IPS-11a (cell line): ENCODE data around the gene TMEM109.
A peak's percentile ranks its signal among the peaks of the same experiment; 100 is the strongest.

ENCODE experiments used
- H3K4me3 ChIP-seq: one replicate; pipeline ENCODE4 v1.5.1; 2013; ENCODE audit warnings: low read depth, low read length, control low read depth

Gene TMEM109

DNA sequence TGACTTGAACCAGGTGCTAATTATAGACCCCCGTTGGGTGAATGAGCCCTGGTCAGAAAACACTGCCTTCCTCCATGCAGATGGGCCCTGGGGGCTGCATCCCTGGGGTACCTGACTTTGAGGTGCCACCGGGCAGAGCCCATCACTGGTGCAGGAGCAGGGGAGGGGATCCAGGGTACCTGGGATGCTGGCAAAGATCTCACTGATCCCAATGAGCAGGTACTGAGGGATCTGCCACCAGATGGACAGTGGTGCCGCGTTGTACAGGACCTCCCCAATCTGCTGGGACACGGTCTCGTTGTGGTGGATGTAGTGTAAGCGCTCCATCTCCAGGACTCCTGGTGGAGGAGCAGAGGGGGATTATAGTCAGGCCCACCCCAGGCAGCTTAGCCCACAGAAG is 25.3 kb downstream of the TMEM109 start:
- no peak overlapping the region for H3K4me3 ChIP-seq

DNA sequence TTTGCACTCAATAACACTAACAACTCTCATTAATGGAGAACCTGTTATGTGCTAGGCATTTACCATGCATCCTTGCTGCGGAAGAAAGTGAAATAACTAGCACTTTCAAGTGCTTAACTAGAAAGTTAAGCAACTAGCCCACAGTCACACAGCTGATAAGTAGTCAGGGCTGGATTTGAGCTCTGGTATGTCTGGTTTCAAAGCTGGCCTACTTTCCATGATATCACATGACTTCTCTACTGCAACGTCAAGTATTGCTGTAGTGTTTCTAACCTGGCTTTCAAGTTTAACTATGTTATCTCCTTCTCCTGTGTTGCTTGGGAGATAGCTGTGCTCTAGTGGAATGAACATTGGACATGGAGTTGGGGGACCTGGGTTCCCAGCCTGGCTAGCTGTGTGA is 25.9 kb downstream of the TMEM109 start:
- H3K4me3 ChIP-seq: no peak overlapping the region

DNA sequence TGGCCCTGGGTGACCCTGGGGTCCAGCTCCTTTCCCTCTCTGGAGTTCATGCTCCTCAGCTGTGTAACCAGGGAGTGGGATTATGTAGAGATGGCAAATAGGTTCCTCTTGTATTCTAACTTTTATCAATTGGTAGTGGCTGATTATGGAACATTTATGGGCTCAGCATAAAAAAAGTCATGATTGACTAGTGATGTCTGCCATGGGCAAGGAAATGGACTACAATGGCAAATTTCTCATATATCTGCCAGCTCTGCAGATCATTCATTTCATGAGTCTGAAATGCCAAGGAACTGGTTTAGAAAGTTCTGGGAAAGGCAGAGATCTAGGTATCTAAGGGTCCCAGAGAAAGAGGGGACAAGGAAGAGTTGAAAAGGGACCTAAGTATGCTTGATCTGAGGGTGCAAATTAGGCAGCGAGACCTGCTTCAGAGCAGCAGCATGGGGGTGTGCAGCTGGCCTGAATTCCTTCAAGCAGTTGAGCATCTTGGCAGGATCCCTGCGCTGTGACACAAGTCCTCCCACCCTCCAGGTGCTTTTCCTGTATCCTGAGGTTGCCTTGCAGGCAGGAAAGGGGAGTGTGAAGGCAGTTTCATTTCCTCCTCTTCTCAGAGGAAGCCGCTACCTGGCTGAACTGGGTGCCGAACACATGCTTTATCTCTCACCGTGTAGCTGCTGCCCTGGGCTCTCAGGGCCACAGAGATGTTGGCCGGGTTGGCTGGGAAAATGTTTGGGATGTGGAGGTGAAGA is 27.6 kb downstream of the TMEM109 start:
- no peak overlapping the region for H3K4me3 ChIP-seq

- no peak overlapping the region for H3K4me3 ChIP-seq
Observed at GRCh38 chr11:60942219-60942618, 28.3 kb downstream of the TMEM109 start.

- no peak overlapping the region for H3K4me3 ChIP-seq
Observed at GRCh38 chr11:60942970-60943565, 29.1 kb downstream of the TMEM109 start.

- no peak overlapping the region for H3K4me3 ChIP-seq
Observed at GRCh38 chr11:60944490-60945294, 30.7 kb downstream of the TMEM109 start.

- no peak overlapping the region for H3K4me3 ChIP-seq
Observed at GRCh38 chr11:60945295-60945667, 31.3 kb downstream of the TMEM109 start.

DNA sequence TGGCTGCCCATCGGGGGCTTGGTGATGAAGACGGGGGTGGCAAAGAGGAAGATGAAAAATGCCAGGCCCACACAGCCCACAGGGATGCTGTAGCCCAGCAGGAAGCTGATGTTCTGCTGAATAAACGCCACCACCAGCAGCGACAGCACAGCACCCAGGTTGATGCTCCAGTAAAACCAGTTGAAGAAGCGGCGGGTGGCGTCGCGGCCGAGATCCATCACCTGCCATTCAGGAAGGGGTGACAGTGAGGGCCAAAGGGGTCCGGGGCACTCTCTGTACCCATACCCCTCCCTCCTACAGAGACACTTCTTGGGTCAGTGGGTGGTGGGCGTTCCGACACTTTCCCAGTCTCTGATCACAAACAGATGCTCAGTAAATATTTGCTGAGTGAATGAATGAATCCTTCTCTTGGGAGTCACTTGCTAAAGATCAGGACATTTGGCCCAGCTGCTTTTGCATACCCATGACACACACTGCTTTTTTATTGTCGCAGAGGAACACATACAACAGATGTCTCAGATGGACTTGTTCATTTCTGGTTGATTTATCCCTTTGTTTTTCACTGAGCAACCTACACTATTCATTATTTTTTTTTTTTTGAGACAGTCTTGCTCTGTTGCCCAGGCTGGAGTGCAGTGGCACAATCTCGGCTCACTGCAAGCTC is 32.8 kb downstream of the TMEM109 start:
- no peak overlapping the region for H3K4me3 ChIP-seq

DNA sequence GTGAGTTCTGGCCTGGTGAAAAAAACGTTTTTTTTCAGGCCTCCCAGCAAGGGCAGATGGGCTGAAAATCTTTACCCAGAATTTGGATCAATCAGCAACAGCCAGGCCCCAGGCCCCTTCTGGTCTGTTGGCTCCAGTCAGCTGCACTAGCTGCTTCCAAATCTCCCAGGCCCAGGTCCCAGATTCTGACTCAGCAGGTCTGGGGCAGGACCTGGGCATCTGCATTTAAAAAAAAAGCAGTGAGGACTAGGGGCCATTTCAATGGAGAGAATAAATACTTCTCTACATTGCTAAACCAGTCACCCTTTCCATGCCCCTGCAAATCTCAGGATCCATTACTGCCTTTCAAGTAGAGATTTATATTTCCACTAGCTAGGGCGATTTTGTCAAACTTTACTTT is 33.7 kb downstream of the TMEM109 start:
- no peak overlapping the region for H3K4me3 ChIP-seq

GRCh38 chr11:60948250-60948649 is 34.3 kb downstream of the TMEM109 start:
- no peak overlapping the region for H3K4me3 ChIP-seq

GRCh38 chr11:60950024-60950423 is 36.1 kb downstream of the TMEM109 start:
- H3K4me3 ChIP-seq: no peak overlapping the region

GRCh38 chr11:60950933-60951605 is 37.1 kb downstream of the TMEM109 start:
- peak overlapping the region; percentile 31 for H3K4me3 ChIP-seq

- H3K4me3 ChIP-seq: peak overlapping the region; percentile 31
Observed at GRCh38 chr11:60951606-60951903, 37.6 kb downstream of the TMEM109 start.

GRCh38 chr11:60951904-60952741 is 38.2 kb downstream of the TMEM109 start, which contains the start of gene SLC15A3:
TSS of gene SLC15A3 (minus strand) at chr11:60952176. CDS start at chr11:60951551, 625 bp downstream.
- H3K4me3 ChIP-seq: peak within 1 kb of the TSS; percentile 31

DNA sequence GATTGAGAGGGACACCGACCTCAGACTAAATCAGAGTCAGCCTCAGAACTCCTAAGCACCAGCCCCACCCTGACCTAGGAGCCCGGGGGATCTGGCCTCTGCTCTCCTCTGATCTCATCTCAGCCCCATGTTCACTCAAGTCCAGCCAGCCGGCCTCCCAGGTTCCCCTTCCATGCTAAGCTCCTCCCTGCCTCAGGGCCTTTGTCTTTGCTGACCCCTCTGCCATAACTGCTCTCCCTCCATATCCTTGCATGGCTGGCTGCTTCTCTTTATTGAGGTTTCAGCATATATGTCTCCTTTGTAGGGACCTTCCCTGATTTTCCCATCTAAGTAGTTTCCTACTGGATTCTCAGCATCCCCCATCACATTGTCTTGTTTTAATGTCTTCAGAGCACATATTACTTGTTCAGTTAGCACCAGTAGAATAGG is 38.8 kb downstream of the TMEM109 start:
- H3K4me3 ChIP-seq: no peak overlapping the region

DNA sequence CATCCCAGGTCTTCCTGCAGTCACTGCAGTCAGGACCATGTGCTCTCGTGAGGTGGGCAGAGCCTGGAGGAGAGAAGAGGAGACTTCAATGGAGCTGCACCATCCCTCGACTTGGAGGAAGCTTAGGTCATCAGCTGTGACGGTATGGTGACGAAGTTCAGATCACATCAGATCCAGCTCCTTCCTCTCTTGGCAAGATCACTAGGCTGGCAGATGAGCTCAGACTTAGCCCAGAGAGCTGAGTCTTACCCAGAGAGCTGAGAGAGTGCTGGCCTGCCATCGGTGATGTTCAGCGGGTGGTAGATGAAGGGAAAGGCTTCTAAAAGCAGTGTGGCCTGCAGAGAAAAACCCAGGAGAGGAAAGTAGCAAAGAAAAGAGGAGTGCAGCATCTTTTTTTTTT is 39.8 kb downstream of the TMEM109 start:
- no peak overlapping the region for H3K4me3 ChIP-seq

GRCh38 chr11:60954421-60954820 is 40.5 kb downstream of the TMEM109 start:
- no peak overlapping the region for H3K4me3 ChIP-seq

- no peak overlapping the region for H3K4me3 ChIP-seq
Observed at GRCh38 chr11:60955571-60955970, 41.6 kb downstream of the TMEM109 start.

- H3K4me3 ChIP-seq: no peak overlapping the region
Observed at GRCh38 chr11:60957188-60957587, 43.2 kb downstream of the TMEM109 start.

- no peak overlapping the region for H3K4me3 ChIP-seq
Observed at GRCh38 chr11:60959431-60959830, 45.5 kb downstream of the TMEM109 start.
